Gastroesophageal sphincter (tissue), 4 donors: Measurements from ENCODE around the gene ZNF576. TPM values are rescaled to one million over a fixed set of nuclear protein-coding genes. Genes with fewer than 3 reads are reported as not detected.

Experiments used
- ATAC-seq: fragments of 150-250 bp; one replicate; pipeline ENCODE4 v1.9.1; 2016; ENCODE audit warnings: mild to moderate bottlenecking, moderate library complexity
- H3K27ac ChIP-seq, 4 donors: fragments of 200-600 bp; sonication (generic) in 3 of 4; 1 replicate in 3 of 4; 2 replicates in 1 of 4; pipeline ENCODE4 v1.5.1; 2016 to 2019
- H3K27me3 ChIP-seq: fragments of 200-600 bp; sonication (generic); one replicate; pipeline ENCODE4 v1.5.1; 2019
- H3K36me3 ChIP-seq, 2 donors: fragments of 200-600 bp; sonication (generic); one replicate each; pipeline ENCODE4 v1.5.1; 2019; ENCODE audit warnings: control low read depth in 1 of 2
- H3K4me1 ChIP-seq, 3 donors: fragments of 200-600 bp; sonication (generic); 1 replicate in 2 of 3; 2 replicates in 1 of 3; pipeline ENCODE4 v1.5.1; 2016 to 2019; ENCODE audit warnings: control low read depth in 2 of 3
- H3K4me3 ChIP-seq, 2 donors: fragments of 200-600 bp; sonication (generic); one replicate each; pipeline ENCODE4 v1.5.1; 2019; ENCODE audit warnings: mild to moderate bottlenecking in 1 of 2, moderate library complexity in 1 of 2
- H3K9me3 ChIP-seq, 3 donors: fragments of 200-600 bp; sonication (generic); one replicate each; pipeline ENCODE4 v1.5.1; 2017 to 2019; ENCODE audit warnings: control low read depth in 2 of 3
- CTCF ChIP-seq, 4 experiments: fragments of 200-600 bp in 2 of 4; fragments of 450-650 bp in 2 of 4; sonication (generic) in 1 of 4; IDR thresholded peaks; one replicate each; pipeline ENCODE4 v1.5.1; 2017 to 2019; ENCODE audit warnings: antibody characterized with exemption in 4 of 4, mild to moderate bottlenecking in 2 of 4, moderate library complexity in 2 of 4
- EP300 ChIP-seq: sonication (generic); formaldehyde crosslinking; IDR thresholded peaks from one replicate; pipeline ENCODE4 v1.6.1; 2017; ENCODE audit warnings: antibody characterized with exemption, mild to moderate bottlenecking
- POLR2A ChIP-seq, 2 donors: fragments of 450-650 bp; IDR thresholded peaks; one replicate each; pipeline ENCODE4 v1.6.1; 2017; ENCODE audit warnings: antibody characterized with exemption in 2 of 2, mild to moderate bottlenecking in 2 of 2, moderate library complexity in 1 of 2
- POLR2AphosphoS5 ChIP-seq: sonication (generic); formaldehyde crosslinking; IDR thresholded peaks from one replicate; pipeline ENCODE4 v1.6.1; 2017; ENCODE audit warnings: antibody characterized with exemption
- WGBS, 2 donors: methylation state at CpG; one replicate each; pipeline ENCODE4 v1.1.5; 2018; ENCODE audit warnings: low coverage in 1 of 2; 5-methylcytosine and 5-hydroxymethylcytosine counted together
- total RNA-seq, 4 donors: library from RNA; depleted of rRNA; stranded (reverse); fragments of >200 nt; gene quantifications; one replicate each; pipeline ENCODE4 v1.1.0, GENCODE V29; 2016

ZNF576 gene
- total RNA-seq, 4 donors from 2014 or later, result 10.8 to 19.9 (median 14.2) TPM

GRCh38 chr19:43564800-43565199 lies 31.6 kb upstream of the ZNF576 start:
- H3K27me3 ChIP-seq, result no peaks in the 10 kb centered on the region
- TF ChIP-seq POLR2A (IDR thresholded peaks at IDR 0.05) (no peak), POLR2AphosphoS5 (no peak), EP300 (no peak), CTCF (IDR thresholded peaks at IDR 0.05) (no peak)
- ATAC-seq, result no peak
- H3K4me1 ChIP-seq, result peaks cover 0 to 27% (median 0%) of the 10 kb centered on the region in 3 donors
- peaks cover 0 to 32% of the 10 kb centered on the region in 2 donors for H3K36me3 ChIP-seq
- WGBS, 2 donors, result 65 to 67% methylated on average over 9 of the region's 9 CpGs
- H3K9me3 ChIP-seq, result no peaks in the 10 kb centered on the region
- no peak overlapping the region for H3K4me3 ChIP-seq
- no peak overlapping the region for H3K27ac ChIP-seq

GRCh38 chr19:43569657-43570056 lies 26.7 kb upstream of the ZNF576 start:
- Histone ChIP-seq H3K4me3 (no peak overlapping the region), H3K9me3 (no peaks in the 10 kb centered on the region), H3K27ac (no peak overlapping the region), H3K4me1 (peaks cover 0 to 27% (median 2%) of the 10 kb centered on the region in 3 donors), H3K36me3 (peaks cover 0 to 43% of the 10 kb centered on the region in 2 donors), H3K27me3 (no peaks in the 10 kb centered on the region)
- no peak for TF ChIP-seq POLR2AphosphoS5
- TF ChIP-seq EP300, result no peak
- no peak for TF ChIP-seq POLR2A (IDR thresholded peaks at IDR 0.05)
- no peak for TF ChIP-seq CTCF (IDR thresholded peaks at IDR 0.05)
- no peak for ATAC-seq
- 64 to 75% methylated on average over 5 of the region's 5 CpGs for WGBS, 2 donors

- Histone ChIP-seq H3K27me3 (no peaks in the 10 kb centered on the region), H3K9me3 (no peaks in the 10 kb centered on the region), H3K27ac (no peak overlapping the region), H3K36me3 (peaks cover 0 to 43% of the 10 kb centered on the region in 2 donors), H3K4me3 (no peak overlapping the region), H3K4me1 (peaks cover 0 to 29% (median 4%) of the 10 kb centered on the region in 3 donors)
- ATAC-seq, result no peak
- TF ChIP-seq CTCF (IDR thresholded peaks at IDR 0.05) (no peak), POLR2A (IDR thresholded peaks at IDR 0.05) (no peak), EP300 (no peak), POLR2AphosphoS5 (no peak)
- 76 to 80% methylated on average over 3 to 4 of the region's 5 CpGs for WGBS, 2 donors
Measured at GRCh38 chr19:43570174-43570791, 26.1 kb upstream of the ZNF576 start.

GRCh38 chr19:43572171-43572588 lies 24.2 kb upstream of the ZNF576 start:
- Histone ChIP-seq H3K36me3 (peaks cover 0 to 43% of the 10 kb centered on the region in 2 donors), H3K27ac (no peak overlapping the region), H3K9me3 (no peaks in the 10 kb centered on the region), H3K4me3 (no peak overlapping the region), H3K27me3 (no peaks in the 10 kb centered on the region), H3K4me1 (peaks cover 0 to 36% (median 4%) of the 10 kb centered on the region in 3 donors)
- 67 to 92% methylated on average over 3 of the region's 3 CpGs for WGBS, 2 donors
- no peak for TF ChIP-seq CTCF (IDR thresholded peaks at IDR 0.05)
- TF ChIP-seq POLR2AphosphoS5, result no peak
- no peak for TF ChIP-seq POLR2A (IDR thresholded peaks at IDR 0.05)
- no peak for TF ChIP-seq EP300
- ATAC-seq, result no peak
